GM23338 (cell line): ENCODE results near the gene SVOPL. TPM values are rescaled to one million over a fixed set of nuclear protein-coding genes. Genes with fewer than 3 reads are reported as not detected.

Experiments used
- ATAC-seq: fragments of 200-7000 bp; cut with Tn5 transposase; 3 replicates; pipeline ENCODE4 v1.9.1; 2020
- DNase-seq: peaks from one replicate; pipeline ENCODE4 v3.0.0-alpha.2; 2015; ENCODE audit warnings: low spot score
- H2AFZ ChIP-seq: fragments of 200-600 bp; sonication (generic); 2 replicates; pipeline ENCODE4 v1.8.0; 2016; ENCODE audit warnings: antibody characterized with exemption, mild to moderate bottlenecking, moderate library complexity
- H3F3A ChIP-seq: fragments of 200-600 bp; sonication (generic); replicated peaks from 2 replicates; pipeline ENCODE4 v1.8.0; 2017; ENCODE audit warnings: antibody characterized with exemption, mixed run types, low read depth
- H3K27ac ChIP-seq: fragments of 200-600 bp; sonication (generic); 2 replicates; pipeline ENCODE4 v1.6.1; 2016; ENCODE audit warnings: low read depth
- H3K27me3 ChIP-seq: fragments of 200-600 bp; sonication (generic); 2 replicates; pipeline ENCODE4 v1.8.0; 2016; ENCODE audit warnings: mild to moderate bottlenecking, mixed run types, moderate library complexity; ENCODE audit not compliant: insufficient read depth
- H3K36me3 ChIP-seq: fragments of 200-600 bp; sonication (generic); 2 replicates; pipeline ENCODE4 v1.8.0; 2016; ENCODE audit warnings: mild to moderate bottlenecking; ENCODE audit not compliant: insufficient read depth
- H3K4me1 ChIP-seq: fragments of 200-600 bp; sonication (generic); 2 replicates; pipeline ENCODE4 v1.8.0; 2016; ENCODE audit warnings: mild to moderate bottlenecking, moderate library complexity; ENCODE audit not compliant: insufficient read depth
- H3K4me2 ChIP-seq: fragments of 200-600 bp; sonication (generic); 2 replicates; pipeline ENCODE4 v1.7.1; 2017; ENCODE audit warnings: mixed run types
- H3K4me3 ChIP-seq: fragments of 200-600 bp; sonication (generic); 2 replicates; pipeline ENCODE4 v1.6.1; 2016; ENCODE audit warnings: mixed run types
- H3K79me2 ChIP-seq: fragments of 200-600 bp; sonication (generic); replicated peaks from 2 replicates; pipeline ENCODE4 v1.8.0; 2017; ENCODE audit warnings: mild to moderate bottlenecking; ENCODE audit not compliant: insufficient read depth
- H3K9me2 ChIP-seq: fragments of 200-600 bp; sonication (generic); 2 replicates; pipeline ENCODE4 v1.8.0; 2017; ENCODE audit not compliant: insufficient read depth
- H4K20me1 ChIP-seq: fragments of 200-600 bp; sonication (generic); replicated peaks from 2 replicates; pipeline ENCODE4 v1.8.0; 2017; ENCODE audit warnings: mild to moderate bottlenecking; ENCODE audit not compliant: insufficient read depth
- H3K27ac Mint-ChIP-seq: 2 replicates; pipeline ENCODE4 v1.8.0; 2020; ENCODE audit warnings: inconsistent platforms, mild to moderate bottlenecking, moderate library complexity, mixed read lengths
- H3K27me3 Mint-ChIP-seq: 3 replicates; pipeline ENCODE4 v1.8.0; 2022; ENCODE audit warnings: low read depth, mild to moderate bottlenecking, moderate library complexity, mixed read lengths, inconsistent platforms; ENCODE audit not compliant: insufficient read depth, poor library complexity
- H3K36me3 Mint-ChIP-seq: 3 replicates; pipeline ENCODE4 v1.8.0; 2021; ENCODE audit warnings: low read depth, mild to moderate bottlenecking, inconsistent platforms, moderate library complexity, mixed read lengths
- H3K4me1 Mint-ChIP-seq: 3 replicates; pipeline ENCODE4 v1.8.0; 2020; ENCODE audit warnings: mild to moderate bottlenecking, inconsistent platforms, mixed read lengths
- H3K4me3 Mint-ChIP-seq: 3 replicates; pipeline ENCODE4 v1.8.0; 2021; ENCODE audit warnings: moderate library complexity, mild to moderate bottlenecking, inconsistent platforms, mixed read lengths
- H3K9me3 Mint-ChIP-seq: 3 replicates; pipeline ENCODE4 v1.8.0; 2020; ENCODE audit warnings: moderate library complexity, mild to moderate bottlenecking, inconsistent platforms, mixed read lengths
- CREB1 ChIP-seq: fragments of 250-450 bp; sonication (Bioruptor Pico); IDR thresholded peaks from 2 replicates; pipeline ENCODE4 v1.5.0; 2020; ENCODE audit warnings: low read depth, mild to moderate bottlenecking, moderate library complexity
- CTCF ChIP-seq, 2 experiments: fragments of 200-600 bp in 1 of 2; sonication (generic) in 1 of 2; conservative IDR thresholded peaks; 2 replicates each; pipeline versions ENCODE4 v1.5.1 to v1.6.1; 2016 to 2017; ENCODE audit warnings: antibody characterized with exemption in 2 of 2, low read depth in 2 of 2, mild to moderate bottlenecking in 2 of 2, moderate library complexity in 1 of 2
- EZH2 ChIP-seq: fragments of 200-600 bp; sonication (generic); IDR thresholded peaks from one replicate; pipeline ENCODE4 v1.8.0; 2017; ENCODE audit warnings: antibody characterized with exemption, mild to moderate bottlenecking, low read depth; ENCODE audit not compliant: unreplicated experiment
- EZH2phosphoT487 ChIP-seq: fragments of 200-600 bp; sonication (generic); IDR thresholded peaks from one replicate; pipeline ENCODE4 v1.8.1; 2018; ENCODE audit warnings: antibody characterized with exemption; ENCODE audit not compliant: unreplicated experiment
- NANOG ChIP-seq: IDR thresholded peaks from 2 replicates; pipeline ENCODE4 v1.6.1; 2016; ENCODE audit warnings: antibody characterized with exemption, borderline replicate concordance
- REST ChIP-seq: IDR thresholded peaks from one replicate; pipeline ENCODE4 v1.6.1; 2018; ENCODE audit warnings: antibody characterized with exemption; ENCODE audit not compliant: unreplicated experiment
- STAT1 ChIP-seq: IDR thresholded peaks from one replicate; pipeline ENCODE4 v1.6.1; 2016; ENCODE audit warnings: antibody characterized with exemption; ENCODE audit not compliant: unreplicated experiment
- polyA plus RNA-seq: library from polyadenylated mRNA; unstranded; fragments of >200 nt; fragmentation: Nextera tagmentation; extraction: Ambion mirVana; gene quantifications from 2 replicates; pipeline ENCODE4 v1.2.1, GENCODE V29; 2016
- total RNA-seq: library from RNA; depleted of rRNA; stranded (reverse); fragments of >200 nt; shearing (Covaris generic); gene quantifications from 2 replicates; pipeline ENCODE4 v1.2.3, GENCODE V29; 2014

SVOPL gene
- total and polyA plus RNA-seq, 2 experiments from 2014 or later, result 1.4 to 2.1 TPM

GRCh38 chr7:138657854-138658386, 43.2 kb downstream of the SVOPL start:
- no peak for TF ChIP-seq REST
- H3K36me3 ChIP-seq, result no peaks in the 10 kb centered on the region; the same call in 1 of the 2 replicates
- H3K27me3 ChIP-seq, result no peaks in the 10 kb centered on the region
- DNase-seq (no peak), ATAC-seq (no peak)
- H3F3A ChIP-seq, result no peaks in the 10 kb centered on the region
- no peak overlapping the region for H3K27ac Mint-ChIP-seq
- H2AFZ ChIP-seq, result no peak overlapping the region
- H3K4me1 Mint-ChIP-seq, result peaks cover 25% of the 10 kb centered on the region
- no peak overlapping the region for H3K4me2 ChIP-seq
- H3K4me3 ChIP-seq, result no peak overlapping the region
- peaks cover 4% of the 10 kb centered on the region for H3K27me3 Mint-ChIP-seq
- peaks cover 25% of the 10 kb centered on the region; the same call in 2 of the 3 replicates for H3K36me3 Mint-ChIP-seq
- H3K79me2 ChIP-seq, result no peaks in the 10 kb centered on the region
- H3K4me1 ChIP-seq, result peaks cover 16% of the 10 kb centered on the region
- 0 out of 2 replicates have a peak overlapping the region, but pooled peaks have one; percentile 24 for H3K27ac ChIP-seq
- peaks cover 9% of the 10 kb centered on the region for H3K9me2 ChIP-seq
- H3K9me3 Mint-ChIP-seq, result peaks cover 40% of the 10 kb centered on the region
- H4K20me1 ChIP-seq, result no peaks in the 10 kb centered on the region
- H3K4me3 Mint-ChIP-seq, result no peak overlapping the region

GRCh38 chr7:138656952-138657351, 44.2 kb downstream of the SVOPL start:
- peaks cover 18% of the 10 kb centered on the region for H3K4me1 Mint-ChIP-seq
- no peak for ATAC-seq
- TF ChIP-seq STAT1, result no peak
- TF ChIP-seq NANOG, result no peak
- TF ChIP-seq REST, result no peak
- TF ChIP-seq CTCF (conservative IDR thresholded peaks at IDR 0.05; ENCODE audit: low read depth in 2 of 2), result no peak
- no peak for TF ChIP-seq EZH2
- no peak for TF ChIP-seq EZH2phosphoT487
- TF ChIP-seq CREB1 (CRISPR knock-in tag), result no peak

More at GRCh38 chr7:138656952-138657351, 44.2 kb downstream of the SVOPL start:
- H3K36me3 Mint-ChIP-seq, result peaks cover 28% of the 10 kb centered on the region; the same call in 2 of the 3 replicates
- no peaks in the 10 kb centered on the region; the same call in 1 of the 2 replicates for H3K36me3 ChIP-seq
- H3K9me3 Mint-ChIP-seq, result peaks cover 43% of the 10 kb centered on the region
- no peaks in the 10 kb centered on the region for H3K79me2 ChIP-seq
- H2AFZ ChIP-seq, result no peak overlapping the region
- peaks cover 3% of the 10 kb centered on the region for H3K27me3 Mint-ChIP-seq
- no peak overlapping the region for H3K4me3 Mint-ChIP-seq
- H3K4me1 ChIP-seq, result peaks cover 10% of the 10 kb centered on the region
- H3K27me3 ChIP-seq, result no peaks in the 10 kb centered on the region
- H3K4me2 ChIP-seq, result no peak overlapping the region
- no peaks in the 10 kb centered on the region for H3F3A ChIP-seq
- H3K27ac Mint-ChIP-seq, result no peak overlapping the region
- peaks cover 9% of the 10 kb centered on the region for H3K9me2 ChIP-seq
- DNase-seq, result no peak
- H3K27ac ChIP-seq, result no peak overlapping the region
- no peaks in the 10 kb centered on the region for H4K20me1 ChIP-seq
- no peak overlapping the region for H3K4me3 ChIP-seq
